DND-41 (cell line): Measurements from ENCODE around the gene PIH1D1.

Experiments used
- ATAC-seq: fragments of 200-7000 bp; cut with Tn5 transposase; 3 replicates; pipeline ENCODE4 v1.9.1; 2021; ENCODE audit warnings: low read depth; ENCODE audit not compliant: insufficient read depth
- DNase-seq: peaks from one replicate; pipeline ENCODE4 v3.0.0-alpha.2; 2020
- H2AFZ ChIP-seq: 2 replicates; pipeline ENCODE4 v1.6.0; 2012; ENCODE audit warnings: low read depth, low read length
- H3K27ac ChIP-seq: 2 replicates; pipeline ENCODE4 v1.5.1; 2012; ENCODE audit warnings: low read length, inconsistent platforms
- H3K27me3 ChIP-seq: fragments of 200-600 bp; sonication (generic); 2 replicates; pipeline ENCODE4 v1.6.0; 2012; ENCODE audit warnings: low read length, mild to moderate bottlenecking, inconsistent platforms; ENCODE audit not compliant: insufficient read depth, poor library complexity
- H3K36me3 ChIP-seq: 2 replicates; pipeline ENCODE4 v1.5.1; 2012; ENCODE audit warnings: low read length, inconsistent platforms; ENCODE audit not compliant: insufficient read depth
- H3K4me1 ChIP-seq: 2 replicates; pipeline ENCODE4 v1.5.1; 2012; ENCODE audit warnings: mild to moderate bottlenecking, low read length; ENCODE audit not compliant: insufficient read depth
- H3K4me2 ChIP-seq: 2 replicates; pipeline ENCODE4 v1.6.0; 2012; ENCODE audit warnings: mild to moderate bottlenecking, moderate library complexity, low read length, inconsistent platforms; ENCODE audit not compliant: insufficient read depth
- H3K4me3 ChIP-seq, 2 experiments: fragments of 200-600 bp in 1 of 2; shearing (Covaris generic) in 1 of 2; 2 replicates each; pipeline ENCODE4 v1.5.1; 2012 to 2016; ENCODE audit warnings: inconsistent platforms in 2 of 2, low read length in 2 of 2, mild to moderate bottlenecking in 2 of 2, low read depth in 1 of 2, moderate library complexity in 1 of 2
- H3K79me2 ChIP-seq: 2 replicates; pipeline ENCODE4 v1.6.0; 2012; ENCODE audit warnings: low read length, inconsistent platforms; ENCODE audit not compliant: insufficient read depth
- H3K9ac ChIP-seq: 2 replicates; pipeline ENCODE4 v1.6.0; 2012; ENCODE audit warnings: low read depth, mild to moderate bottlenecking, inconsistent platforms, low read length, moderate library complexity
- H3K9me3 ChIP-seq: 2 replicates; pipeline ENCODE4 v1.5.1; 2012; ENCODE audit warnings: low read length, moderate library complexity, mild to moderate bottlenecking, inconsistent platforms; ENCODE audit not compliant: insufficient read depth, severe bottlenecking
- H4K20me1 ChIP-seq: 2 replicates; pipeline ENCODE4 v1.6.0; 2012; ENCODE audit warnings: low read length; ENCODE audit not compliant: insufficient read depth
- CTCF ChIP-seq: IDR thresholded peaks from 2 replicates; pipeline ENCODE4 v1.5.1; 2012; ENCODE audit warnings: borderline replicate concordance, low read length, moderate library complexity, mild to moderate bottlenecking; ENCODE audit not compliant: poor library complexity, severe bottlenecking; ENCODE audit errors: extremely low read depth
- EZH2 ChIP-seq: IDR thresholded peaks from 3 replicates; pipeline ENCODE4 v1.6.1; 2012; ENCODE audit warnings: borderline replicate concordance, low read depth, mild to moderate bottlenecking, moderate library complexity, low read length, inconsistent platforms; ENCODE audit not compliant: severe bottlenecking

PIH1D1 gene

DNA sequence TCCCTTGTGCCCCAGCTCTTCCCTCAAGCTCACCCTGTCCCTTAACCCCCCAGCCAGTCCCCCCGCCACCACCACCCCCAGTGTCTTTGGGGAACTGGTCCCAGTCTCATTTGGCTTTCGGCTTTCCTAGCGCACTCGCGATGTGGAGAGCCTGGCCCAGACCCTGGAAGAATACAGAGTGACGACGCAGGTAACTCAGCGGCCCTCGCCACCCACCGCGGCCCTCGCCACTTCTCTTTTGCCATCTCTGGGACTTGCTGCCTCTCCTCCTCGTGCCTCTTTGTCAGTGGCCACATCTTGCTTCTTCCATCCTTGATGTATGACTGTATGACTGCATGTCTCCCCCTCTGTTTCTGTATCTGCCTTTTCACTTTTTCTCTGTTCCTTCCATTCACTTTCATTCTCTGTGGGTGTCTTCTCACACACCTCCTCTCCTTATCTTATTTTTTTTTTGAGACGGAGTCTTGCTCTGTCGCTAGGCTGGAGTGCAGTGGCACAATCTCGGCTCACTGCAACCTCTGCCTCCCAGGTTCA is 44.1 kb downstream of the PIH1D1 start:
- no peak overlapping the region for H3K27ac ChIP-seq

GRCh38 chr19:49407079-49407478 is 44.5 kb downstream of the PIH1D1 start:
- no peaks in the 10 kb centered on the region for H3K36me3 ChIP-seq
- H4K20me1 ChIP-seq, result no peaks in the 10 kb centered on the region
- no peak for TF ChIP-seq EZH2
- no peak for TF ChIP-seq CTCF
- no peak overlapping the region for H3K4me2 ChIP-seq
- no peak for ATAC-seq
- no peaks in the 10 kb centered on the region for H3K27me3 ChIP-seq
- H3K9me3 ChIP-seq, result no peaks in the 10 kb centered on the region
- peaks cover 10% of the 10 kb centered on the region for H3K4me1 ChIP-seq
- no peaks in the 10 kb centered on the region for H3K79me2 ChIP-seq
- H3K4me3 ChIP-seq, result no peak overlapping the region
- no peak overlapping the region for H3K9ac ChIP-seq
- no peak overlapping the region for H2AFZ ChIP-seq
- no peak overlapping the region for H3K27ac ChIP-seq
- no peak for DNase-seq

More for the DNA sequence above, 44.1 kb downstream of the PIH1D1 start:
- Histone ChIP-seq H3K9me3 (no peaks in the 10 kb centered on the region), H3K36me3 (no peaks in the 10 kb centered on the region), H3K27me3 (no peaks in the 10 kb centered on the region), H3K4me3 (no peak overlapping the region), H4K20me1 (no peaks in the 10 kb centered on the region), H3K79me2 (no peaks in the 10 kb centered on the region), H3K9ac (no peak overlapping the region), H2AFZ (no peak overlapping the region), H3K4me1 (peaks cover 10% of the 10 kb centered on the region), H3K4me2 (no peak overlapping the region)
- TF ChIP-seq CTCF (no peak), EZH2 (no peak)
- ATAC-seq, result no peak
- DNase-seq, result no peak

GRCh38 chr19:49403404-49404187 is 48.0 kb downstream of the PIH1D1 start:
- Histone ChIP-seq H3K4me2 (no peak overlapping the region), H3K36me3 (no peaks in the 10 kb centered on the region), H3K9me3 (no peaks in the 10 kb centered on the region), H2AFZ (no peak overlapping the region), H3K4me1 (no peaks in the 10 kb centered on the region), H3K9ac (no peak overlapping the region), H3K79me2 (no peaks in the 10 kb centered on the region), H3K4me3 (no peak overlapping the region), H3K27me3 (no peaks in the 10 kb centered on the region), H4K20me1 (no peaks in the 10 kb centered on the region), H3K27ac (no peak overlapping the region)
- no peak for TF ChIP-seq EZH2
- TF ChIP-seq CTCF, result no peak
- no peak for ATAC-seq
- no peak for DNase-seq

DNA sequence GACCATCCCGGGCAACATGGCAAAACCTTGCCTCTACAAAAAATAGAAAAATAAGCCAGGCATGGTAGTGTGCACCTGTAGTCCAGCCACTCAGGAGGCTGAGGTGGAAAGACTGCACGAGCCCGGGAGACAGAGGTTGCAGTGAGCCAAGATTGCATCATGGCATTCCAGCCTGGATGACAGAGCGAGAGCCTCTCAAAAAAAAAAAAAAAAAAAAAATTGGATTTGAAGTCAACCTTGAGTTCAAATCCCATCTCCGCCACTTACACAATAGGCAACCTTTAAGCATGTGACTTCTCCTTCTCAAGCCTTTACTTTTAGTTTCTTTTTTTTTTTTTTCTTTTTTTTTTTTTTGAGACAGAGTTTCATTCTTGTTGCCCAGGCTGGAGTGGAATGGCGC is 51.6 kb downstream of the PIH1D1 start:
- Histone ChIP-seq H3K4me3 (no peak overlapping the region), H3K9ac (no peak overlapping the region), H3K9me3 (no peaks in the 10 kb centered on the region), H3K79me2 (no peaks in the 10 kb centered on the region), H2AFZ (no peak overlapping the region), H4K20me1 (no peaks in the 10 kb centered on the region), H3K36me3 (no peaks in the 10 kb centered on the region), H3K4me1 (no peaks in the 10 kb centered on the region), H3K27ac (no peak overlapping the region), H3K4me2 (no peak overlapping the region), H3K27me3 (no peaks in the 10 kb centered on the region)
- TF ChIP-seq EZH2, result no peak
- TF ChIP-seq CTCF, result no peak
- DNase-seq (no peak), ATAC-seq (no peak)
